ENCODE measurements around the gene DCC.

- TF ChIP-seq CTCF (IDR thresholded peaks at IDR 0.05) (no peak), POLR2A (IDR thresholded peaks at IDR 0.05) (no peak), EP300 (IDR thresholded peaks at IDR 0.05) (no peak)
These were observed 214.2 kb downstream of the DCC start for GRCh38 chr18:52554180-52554579.
